H1 (cell line): Measurements from ENCODE around the gene LARP4B. TPM values are rescaled to one million over a fixed set of nuclear protein-coding genes. Genes with fewer than 3 reads are reported as not detected.

Source experiments
- CTCF ChIA-PET: fragments of 300-600 bp; sonication (Branson Sonifier 250); formaldehyde crosslinking; loops from one replicate; lab custom pipeline; 2021; ENCODE audit not compliant: partially characterized antibody; lab: Charles Lee
- POLR2A ChIA-PET: fragments of 300-600 bp; sonication (Branson Sonifier 250); formaldehyde crosslinking; loops from one replicate; lab custom pipeline; 2021; ENCODE audit warnings: inconsistent platforms; ENCODE audit not compliant: partially characterized antibody; lab: Charles Lee
- DNase-seq, 2 experiments: peaks; one replicate each; pipeline versions ENCODE4 v3.0.0 to v3.0.0-alpha.2; 2010 to 2022; ENCODE audit warnings: low spot score in 2 of 2, low read depth in 1 of 2, mixed read lengths in 1 of 2
- FAIRE-seq: peaks from 2 replicates; lab custom pipeline; 2011; peaks lifted over from hg19 to GRCh38; lab: Jason Lieb, UNC
- H2AFZ ChIP-seq: 2 replicates; pipeline ENCODE4 v1.8.1; 2012; ENCODE audit warnings: low read length, inconsistent platforms
- H2AK5ac ChIP-seq: 2 replicates; pipeline ENCODE4 v1.6.1; 2013; ENCODE audit warnings: low read depth, low read length
- H2BK120ac ChIP-seq: replicated peaks from 2 replicates; pipeline ENCODE3; 2013; ENCODE audit warnings: low read depth, low read length, inconsistent platforms
- H2BK12ac ChIP-seq: 2 replicates; pipeline ENCODE4 v1.6.1; 2013; ENCODE audit warnings: low read depth, low read length
- H2BK15ac ChIP-seq: 2 replicates; pipeline ENCODE4 v1.6.1; 2013; ENCODE audit warnings: low read length
- H2BK20ac ChIP-seq: 2 replicates; pipeline ENCODE4 v1.6.1; 2013; ENCODE audit warnings: low read length
- H2BK5ac ChIP-seq: 2 replicates; pipeline ENCODE4 v1.6.1; 2013; ENCODE audit warnings: low read depth, low read length
- H3K14ac ChIP-seq: 2 replicates; pipeline ENCODE4 v1.6.1; 2013; ENCODE audit warnings: inconsistent platforms; ENCODE audit not compliant: insufficient read length
- H3K18ac ChIP-seq: 2 replicates; pipeline ENCODE4 v1.6.1; 2013; ENCODE audit warnings: low read length; ENCODE audit errors: extremely low read depth
- H3K23ac ChIP-seq: 2 replicates; pipeline ENCODE4 v1.6.1; 2013; ENCODE audit warnings: inconsistent platforms; ENCODE audit not compliant: insufficient read length
- H3K23me2 ChIP-seq: 2 replicates; pipeline ENCODE4 v1.6.1; 2013; ENCODE audit warnings: low read depth, low read length
- H3K27ac ChIP-seq: 2 replicates; pipeline ENCODE4 v1.6.1; 2011; ENCODE audit warnings: low read depth, low read length, inconsistent platforms
- H3K27me3 ChIP-seq, 4 experiments: replicated peaks in 1 of 4; 1 replicate in 1 of 4; 2 replicates in 3 of 4; pipeline versions ENCODE4 v1.6.1 to v1.8.1; 2011 to 2013; ENCODE audit warnings: low read length in 3 of 4, mild to moderate bottlenecking in 3 of 4, inconsistent platforms in 2 of 4, mixed read lengths in 2 of 4, moderate library complexity in 1 of 4; ENCODE audit not compliant: control insufficient read depth in 3 of 4, insufficient read depth in 3 of 4; ENCODE audit errors: extremely low read depth in 1 of 4
- H3K36me3 ChIP-seq, 4 experiments: 2 replicates each; pipeline versions ENCODE4 v1.6.1 to v1.8.1; 2011 to 2013; ENCODE audit warnings: mild to moderate bottlenecking in 4 of 4, low read length in 3 of 4, moderate library complexity in 2 of 4, control low read depth in 1 of 4, inconsistent platforms in 1 of 4; ENCODE audit not compliant: insufficient read depth in 4 of 4, control insufficient read depth in 2 of 4
- H3K4ac ChIP-seq: replicated peaks from 2 replicates; pipeline ENCODE3; 2013; ENCODE audit warnings: low read length, low read depth, mixed read lengths, inconsistent platforms; ENCODE audit not compliant: insufficient read length
- H3K4me1 ChIP-seq, 4 experiments: replicated peaks in 1 of 4; 1 replicate in 1 of 4; 2 replicates in 3 of 4; pipeline versions ENCODE4 v1.6.1 to v1.8.1; 2011 to 2013; ENCODE audit warnings: low read length in 3 of 4, inconsistent platforms in 2 of 4, mixed read lengths in 1 of 4; ENCODE audit not compliant: insufficient read depth in 4 of 4, control insufficient read depth in 3 of 4
- H3K4me2 ChIP-seq, 2 experiments: 2 replicates each; pipeline versions ENCODE4 v1.6.1 to v1.8.1; 2011 to 2013; ENCODE audit warnings: low read depth in 2 of 2, low read length in 2 of 2, control low read depth in 1 of 2, inconsistent platforms in 1 of 2, mild to moderate bottlenecking in 1 of 2; ENCODE audit not compliant: insufficient read depth in 1 of 2
- H3K4me3 ChIP-seq, 4 experiments: fragments of 200-600, 300-600 bp in 1 of 4; sonication (generic), shearing (Covaris generic), sonication (Bioruptor Twin) in 1 of 4; 2 replicates each; pipeline versions ENCODE4 v1.5.1 to v1.8.1; 2011 to 2016; ENCODE audit warnings: low read length in 4 of 4, low read depth in 3 of 4, control low read depth in 2 of 4, inconsistent platforms in 2 of 4, mild to moderate bottlenecking in 2 of 4, mixed read lengths in 1 of 4, moderate library complexity in 1 of 4; ENCODE audit not compliant: insufficient read depth in 2 of 4; ENCODE audit errors: extremely low read depth in 1 of 4
- H3K56ac ChIP-seq: replicated peaks from 2 replicates; pipeline ENCODE3; 2013; ENCODE audit warnings: low read depth, mild to moderate bottlenecking, mixed read lengths, low read length, inconsistent platforms; ENCODE audit not compliant: insufficient read length
- H3K79me1 ChIP-seq: 2 replicates; pipeline ENCODE4 v1.6.1; 2013; ENCODE audit warnings: low read depth, low read length, control low read depth
- H3K79me2 ChIP-seq, 2 experiments: 2 replicates each; pipeline versions ENCODE4 v1.6.1 to v1.8.1; 2012 to 2013; ENCODE audit warnings: low read length in 2 of 2, mild to moderate bottlenecking in 2 of 2, inconsistent platforms in 1 of 2; ENCODE audit not compliant: insufficient read depth in 2 of 2, control insufficient read depth in 1 of 2
- H3K9ac ChIP-seq, 4 experiments: replicated peaks in 1 of 4; 1 replicate in 1 of 4; 2 replicates in 3 of 4; pipeline versions ENCODE4 v1.6.1 to v1.8.1; 2011 to 2013; ENCODE audit warnings: low read depth in 3 of 4, low read length in 3 of 4, control low read depth in 2 of 4, mild to moderate bottlenecking in 2 of 4, moderate library complexity in 2 of 4, inconsistent platforms in 1 of 4; ENCODE audit errors: extremely low read depth in 1 of 4
- H3K9me3 ChIP-seq, 2 experiments: 2 replicates each; pipeline versions ENCODE4 v1.6.1 to v1.8.1; 2012 to 2013; ENCODE audit warnings: mild to moderate bottlenecking in 2 of 2, moderate library complexity in 2 of 2, control low read depth in 1 of 2, inconsistent platforms in 1 of 2, low read depth in 1 of 2, low read length in 1 of 2, mixed read lengths in 1 of 2; ENCODE audit not compliant: insufficient read depth in 2 of 2
- H4K20me1 ChIP-seq, 2 experiments: replicated peaks in 1 of 2; 2 replicates each; pipeline versions ENCODE3 to v1.8.1; 2011 to 2013; ENCODE audit warnings: inconsistent platforms in 2 of 2, low read length in 2 of 2, mild to moderate bottlenecking in 1 of 2; ENCODE audit not compliant: insufficient read depth in 2 of 2, control insufficient read depth in 1 of 2
- H4K5ac ChIP-seq: 2 replicates; pipeline ENCODE4 v1.6.1; 2013; ENCODE audit warnings: low read length, low read depth, mixed read lengths, inconsistent platforms; ENCODE audit not compliant: insufficient read length
- H4K8ac ChIP-seq: 2 replicates; pipeline ENCODE4 v1.8.0; 2013; ENCODE audit warnings: mild to moderate bottlenecking, moderate library complexity, low read length, inconsistent platforms; ENCODE audit not compliant: insufficient read depth; ENCODE audit errors: extremely low read depth
- H4K91ac ChIP-seq: replicated peaks from 2 replicates; pipeline ENCODE3; 2013; ENCODE audit warnings: low read length, mixed read lengths, inconsistent platforms; ENCODE audit not compliant: insufficient read length
- ASH2L ChIP-seq: fragments of 200-600, 300-600 bp; sonication (generic); IDR thresholded peaks from one replicate; pipeline ENCODE4 v1.7.1; 2017; ENCODE audit warnings: low read length
- BRCA1 ChIP-seq: IDR thresholded peaks from 2 replicates; pipeline ENCODE4 v1.6.1; 2012; ENCODE audit warnings: low read depth, low read length, improper control_type of control experiment
- CBX8 ChIP-seq: fragments of 300-800, 300-1000 bp; sonication (generic); IDR thresholded peaks from 2 replicates; pipeline ENCODE4 v1.7.1; 2016; ENCODE audit warnings: low read depth, low read length, borderline replicate concordance
- CTBP2 ChIP-seq: IDR thresholded peaks from 2 replicates; pipeline ENCODE4 v1.7.0; 2011; ENCODE audit warnings: borderline replicate concordance, mild to moderate bottlenecking, moderate library complexity, mixed read lengths, low read length; ENCODE audit not compliant: insufficient read depth, insufficient read length
- FOSL1 ChIP-seq: IDR thresholded peaks from 2 replicates; pipeline ENCODE4 v1.6.1; 2011; ENCODE audit warnings: mild to moderate bottlenecking, low read depth, low read length, moderate library complexity; ENCODE audit not compliant: insufficient read depth
- PHF8 ChIP-seq: fragments of 200-600 bp; sonication (generic); conservative IDR thresholded peaks from 2 replicates; pipeline ENCODE4 v1.7.1; 2012; ENCODE audit warnings: low read depth, mild to moderate bottlenecking, inconsistent platforms, low read length, moderate library complexity
- SIN3A ChIP-seq, 2 experiments: IDR thresholded peaks in 1 of 2; conservative IDR thresholded peaks in 1 of 2; 2 replicates each; pipeline ENCODE4 v1.6.1; 2011 to 2012; ENCODE audit warnings: low read length in 2 of 2, improper control_type of control experiment in 1 of 2, low read depth in 1 of 2, mild to moderate bottlenecking in 1 of 2
- SRF ChIP-seq: IDR thresholded peaks from 2 replicates; pipeline ENCODE4 v1.6.1; 2011; ENCODE audit warnings: mild to moderate bottlenecking, low read depth, low read length, moderate library complexity
- SUZ12 ChIP-seq: fragments of 200-600 bp; sonication (generic); IDR thresholded peaks from 2 replicates; pipeline ENCODE4 v1.6.1; 2012; ENCODE audit warnings: mild to moderate bottlenecking, inconsistent platforms, low read length, moderate library complexity, mixed read lengths
- TEAD4 ChIP-seq: IDR thresholded peaks from 2 replicates; pipeline ENCODE4 v1.6.1; 2012; ENCODE audit warnings: low read depth, low read length, inconsistent platforms, mixed read lengths
- WGBS, 2 experiments: shearing (Covaris generic) in 1 of 2; methylation state at CpG; one replicate each; pipeline versions ENCODE4 v1.1.6 to v1.1.7; 2013 to 2015; ENCODE audit warnings: low lambda C conversion rate in 2 of 2, mixed read lengths in 2 of 2, inconsistent platforms in 1 of 2, low coverage in 1 of 2, missing lambda C conversion rate in 1 of 2; ENCODE audit not compliant: insufficient replicate concordance in 2 of 2, insufficient coverage in 1 of 2, insufficient read length in 1 of 2; ENCODE audit errors: extremely low coverage in 1 of 2, missing lambda C conversion rate in 1 of 2; 5-methylcytosine and 5-hydroxymethylcytosine counted together
- polyA plus RNA-seq, 7 experiments: library from polyadenylated mRNA; depleted of rRNA in 3 of 7; stranded (reverse) in 5 of 7; unstranded in 2 of 7; fragments of >200 nt in 5 of 7; fragments of 200-250 nt in 2 of 7; gene quantifications; 1 replicate in 5 of 7; 2 replicates in 1 of 7; 4 replicates in 1 of 7; pipeline versions ENCODE4 v1.2.1 to v1.2.3, GENCODE V29; 2011 to 2013; ENCODE audit warnings: missing spikeins in 2 of 7, mixed read lengths in 2 of 7
- total RNA-seq: library from RNA; stranded (reverse); fragmentation: NEBNext Ultra II Directional; extraction: Animal tissue kit (Norgen Biotek cat#: 25700); gene quantifications from 2 replicates; pipeline ENCODE4 v1.2.1, GENCODE V29; 2021
- TF ChIP-seq, protein P1 (sequence below): IDR thresholded peaks from 2 replicates; pipeline ENCODE4 v1.6.1; 2011; ENCODE audit warnings: low read depth, mild to moderate bottlenecking, low read length; ENCODE audit not compliant: insufficient read depth
- TF ChIP-seq, protein P2 (sequence below): IDR thresholded peaks from 2 replicates; pipeline ENCODE4 v1.6.1; 2012; ENCODE audit warnings: inconsistent platforms

Gene LARP4B
- total and polyA plus RNA-seq, 2 of the 8 experiments (the other 6 are each of a cell fraction or from before 2014, with no cell fraction given) = 20.1 to 78.6 TPM

DNA sequence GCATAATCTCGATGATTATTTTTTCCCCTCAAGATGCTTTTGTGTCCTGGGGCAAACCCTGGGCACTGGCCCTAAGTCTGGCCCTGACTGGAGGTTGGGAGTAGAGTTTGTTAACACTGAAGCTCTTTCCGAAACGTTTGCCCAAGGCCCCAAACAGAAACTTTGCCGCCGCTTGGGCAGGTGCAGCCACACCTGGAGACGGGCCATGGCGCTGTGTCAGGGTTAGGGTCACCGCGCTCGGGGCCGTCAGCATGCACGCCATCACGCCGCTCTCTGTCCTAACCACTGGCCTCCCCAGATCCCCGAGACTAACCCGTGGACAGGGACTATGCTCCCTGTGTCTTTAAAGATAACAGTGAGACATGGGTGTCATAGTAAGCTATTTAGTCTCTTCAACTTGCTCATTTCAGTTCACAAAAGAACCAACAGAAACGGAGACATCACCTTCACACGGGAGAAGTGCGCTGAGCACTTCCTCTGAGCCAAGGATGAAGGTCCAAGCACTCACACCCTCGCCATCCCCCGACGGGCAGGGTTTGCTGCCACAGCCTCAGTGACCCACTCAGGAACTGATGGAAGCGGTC, 156.8 kb downstream of the LARP4B start:
- DNase-seq = no peak
- Histone ChIP-seq H3K14ac (no peak overlapping the region), H4K8ac (no peak overlapping the region), H3K4ac (no peak overlapping the region), H2BK20ac (no peak overlapping the region), H3K4me2 (no peak overlapping the region), H4K5ac (no peak overlapping the region), H3K9ac (no peak overlapping the region), H4K20me1 (peaks cover 0 to 1% of the 10 kb centered on the region in 2 experiments), H2BK120ac (no peak overlapping the region), H3K23me2 (no peaks in the 10 kb centered on the region), H3K18ac (no peak overlapping the region), H2BK5ac (no peak overlapping the region), H3K27ac (no peak overlapping the region), H3K9me3 (peaks cover 0 to 5% of the 10 kb centered on the region in 2 experiments; a peak in 1 of 4 replicates), H4K91ac (no peak overlapping the region), H3K4me3 (no peak overlapping the region), H3K79me1 (no peaks in the 10 kb centered on the region), H2BK15ac (no peak overlapping the region), H3K27me3 (no peaks in the 10 kb centered on the region), H3K23ac (no peak overlapping the region), H2BK12ac (no peak overlapping the region), H3K79me2 (no peaks in the 10 kb centered on the region), H3K4me1 (peaks cover 0 to 4% (median 0%) of the 10 kb centered on the region in 4 experiments; a peak in 1 of 7 replicates), H3K56ac (no peak overlapping the region), H3K36me3 (no peaks in the 10 kb centered on the region), H2AFZ (no peak overlapping the region), H2AK5ac (no peak overlapping the region)
- ChIA-PET POLR2A (interaction anchor here (1.1 kb wide), 1 partner anchor 81 kb away, joined by 3 read pairs; no protein-coding TSS in a partner anchor), CTCF (interaction anchor here (1.0 to 1.3 kb wide), 4 partner anchors 11 to 359 kb away, joined by 3 to 7 read pairs (median 3); no protein-coding TSS in a partner anchor)
- no peak for FAIRE-seq
- WGBS, 2 experiments = 82% methylated on average over 23 of the region's 23 CpGs; no CpG with 5 or more reads in 1 of the 2 experiments
- TF ChIP-seq PHF8 (no peak), CTBP2 (no peak), TEAD4 (no peak), SIN3A (conservative IDR thresholded peaks at IDR 0.05 in 1 of 2, IDR thresholded peaks at IDR 0.05 in 1 of 2; ENCODE audit: low read depth in 1 of 2, low read length in 2 of 2) (no peak), SRF (no peak), ASH2L (no peak), BRCA1 (no peak), SUZ12 (no peak), FOSL1 (no peak), CBX8 (no peak)
- TF ChIP-seq, protein P1, sequence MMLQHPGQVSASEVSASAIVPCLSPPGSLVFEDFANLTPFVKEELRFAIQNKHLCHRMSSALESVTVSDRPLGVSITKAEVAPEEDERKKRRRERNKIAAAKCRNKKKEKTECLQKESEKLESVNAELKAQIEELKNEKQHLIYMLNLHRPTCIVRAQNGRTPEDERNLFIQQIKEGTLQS = no peak
- TF ChIP-seq, protein P2, sequence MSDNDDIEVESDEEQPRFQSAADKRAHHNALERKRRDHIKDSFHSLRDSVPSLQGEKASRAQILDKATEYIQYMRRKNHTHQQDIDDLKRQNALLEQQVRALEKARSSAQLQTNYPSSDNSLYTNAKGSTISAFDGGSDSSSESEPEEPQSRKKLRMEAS = no peak
